Upper lobe of left lung (tissue), 6 donors: ENCODE measurements around the gene TLCD4. TPM values are rescaled to one million over a fixed set of nuclear protein-coding genes. Genes with fewer than 3 reads are reported as not detected.
A peak's percentile ranks its signal among the peaks of the same experiment; 100 is the strongest.

Experiments used
- ATAC-seq, 2 donors: fragments of 200-7000 bp; cut with Tn5 transposase; one replicate each; pipeline ENCODE4 v1.9.1; 2022; ENCODE audit warnings: mild to moderate bottlenecking in 2 of 2, moderate library complexity in 2 of 2; ENCODE audit not compliant: low FRiP score in 2 of 2
- DNase-seq, 2 donors: peaks; one replicate each; pipeline ENCODE4 v3.0.0-alpha.2; 2019 to 2020
- H3K27ac ChIP-seq, 4 donors: fragments of 200-600 bp; sonication (generic); one replicate each; pipeline ENCODE4 v1.5.1; 2016 to 2019
- H3K27me3 ChIP-seq, 4 donors: fragments of 200-600 bp; sonication (generic); one replicate each; pipeline ENCODE4 v1.5.1; 2017 to 2019
- H3K36me3 ChIP-seq, 4 donors: fragments of 200-600 bp; sonication (generic); one replicate each; pipeline ENCODE4 v1.5.1; 2016 to 2019
- H3K4me1 ChIP-seq, 4 donors: fragments of 200-600 bp; sonication (generic); one replicate each; pipeline ENCODE4 v1.5.1; 2018 to 2019
- H3K4me3 ChIP-seq, 4 donors: fragments of 200-600 bp; sonication (generic); one replicate each; pipeline ENCODE4 v1.5.1; 2017 to 2019; ENCODE audit warnings: mild to moderate bottlenecking in 2 of 4, moderate library complexity in 1 of 4
- H3K9me3 ChIP-seq, 4 donors: fragments of 200-600 bp; sonication (generic); one replicate each; pipeline ENCODE4 v1.5.1; 2018 to 2019
- CTCF ChIP-seq, 6 experiments: fragments of 450-650 bp in 4 of 6; fragments of 200-600 bp in 2 of 6; sonication (generic) in 2 of 6; IDR thresholded peaks; one replicate each; pipeline ENCODE4 v1.5.1; 2016 to 2019; ENCODE audit warnings: antibody characterized with exemption in 6 of 6
- EP300 ChIP-seq, 4 donors: sonication (generic); formaldehyde crosslinking; IDR thresholded peaks; one replicate each; pipeline ENCODE4 v1.5.1; 2017; ENCODE audit warnings: antibody characterized with exemption in 4 of 4, control low read depth in 2 of 4
- POLR2A ChIP-seq, 4 donors: fragments of 450-650 bp; IDR thresholded peaks; one replicate each; pipeline ENCODE4 v1.5.1; 2016 to 2017; ENCODE audit warnings: antibody characterized with exemption in 4 of 4, mild to moderate bottlenecking in 2 of 4
- POLR2AphosphoS5 ChIP-seq, 2 donors: sonication (generic); formaldehyde crosslinking; IDR thresholded peaks; one replicate each; pipeline ENCODE4 v1.5.1; 2017; ENCODE audit warnings: antibody characterized with exemption in 2 of 2
- WGBS, 2 donors: methylation state at CpG; one replicate each; pipeline ENCODE4 v1.1.5; 2017 to 2018; 5-methylcytosine and 5-hydroxymethylcytosine counted together
- total RNA-seq, 6 donors: library from RNA; depleted of rRNA in 4 of 6; stranded (reverse); fragments of >200 nt in 4 of 6; gene quantifications; one replicate each; pipeline versions ENCODE4 v1.1.0 to v1.2.1, GENCODE V29; 2016 to 2021
- donor health status: DM: no; HTN: no; CAD: no; lungs with moderate emphysema.
- donor health status: DM: no; HTN: yes; CAD: no; lungs with severe emphysema.

Gene TLCD4
- 10 to 100 TPM in 3 of 6 donors, 1 to 10 TPM in 3; 1.8 to 19.5 (median 8.2) TPM for total RNA-seq

GRCh38 chr1:95117207-95118066 is at the start of gene TLCD4:
TSS of gene TLCD4 (plus strand) at chr1:95117355. CDS start at chr1:95143902, 26,547 bp downstream.
- H3K4me1 ChIP-seq, result peaks cover 5 to 29% (median 12%) of the 10 kb centered on the region in 4 donors
- WGBS, 2 donors, result 0% methylated on average over 16 of the region's 108 CpGs; no CpG with 5 or more reads in 1 of the 2 donors
- no peaks in the 10 kb centered on the region for H3K27me3 ChIP-seq
- TF ChIP-seq POLR2AphosphoS5 (IDR thresholded peaks at IDR 0.05) (no peak), POLR2A (IDR thresholded peaks at IDR 0.05) (peak in 1 of 4 donors; percentile 59), CTCF (IDR thresholded peaks at IDR 0.05) (peak in 1 of 6 experiments; percentile 12), EP300 (IDR thresholded peaks at IDR 0.05) (no peak)
- H3K27ac ChIP-seq, result peak within 1 kb of the TSS; percentile 60 to 76 (median 68)
- H3K4me3 ChIP-seq, result peak within 1 kb of the TSS; percentile 56 to 88 (median 72)
- ATAC-seq, result peak; percentile 90 to 96
- DNase-seq, result peak; percentile 68 to 94
- H3K36me3 ChIP-seq, result no peaks in the 10 kb centered on the region
- H3K9me3 ChIP-seq, result no peaks in the 10 kb centered on the region

GRCh38 chr1:95067568-95067967 is 49.6 kb upstream of the TLCD4 start:
- Histone ChIP-seq H3K27ac (no peak overlapping the region), H3K36me3 (peaks cover 0 to 22% (median 0%) of the 10 kb centered on the region in 4 donors), H3K4me3 (no peak overlapping the region), H3K27me3 (no peaks in the 10 kb centered on the region), H3K9me3 (no peaks in the 10 kb centered on the region), H3K4me1 (peaks cover 0 to 9% (median 4%) of the 10 kb centered on the region in 4 donors)
- TF ChIP-seq POLR2A (IDR thresholded peaks at IDR 0.05) (no peak), POLR2AphosphoS5 (IDR thresholded peaks at IDR 0.05) (no peak)
- 74 to 75% methylated on average over 5 of the region's 5 CpGs for WGBS, 2 donors
- DNase-seq (no peak), ATAC-seq (no peak)

- TF ChIP-seq CTCF (IDR thresholded peaks at IDR 0.05) (no peak), EP300 (IDR thresholded peaks at IDR 0.05) (no peak), POLR2AphosphoS5 (IDR thresholded peaks at IDR 0.05) (no peak), POLR2A (IDR thresholded peaks at IDR 0.05) (no peak)
- H3K9me3 ChIP-seq, result no peaks in the 10 kb centered on the region
- H3K4me3 ChIP-seq, result no peak overlapping the region
- no peak for DNase-seq
- 90% methylated on average over 6 of the region's 6 CpGs for WGBS, 2 donors
- no peak overlapping the region for H3K27ac ChIP-seq
- peaks cover 0 to 12% (median 7%) of the 10 kb centered on the region in 4 donors for H3K4me1 ChIP-seq
- H3K27me3 ChIP-seq, result no peaks in the 10 kb centered on the region
- H3K36me3 ChIP-seq, result peaks cover 0 to 9% (median 0%) of the 10 kb centered on the region in 4 donors
- ATAC-seq, result no peak
These were observed 48.0 kb upstream of the TLCD4 start for GRCh38 chr1:95068956-95069709.

GRCh38 chr1:95069710-95070093 is 47.5 kb upstream of the TLCD4 start:
- Histone ChIP-seq H3K36me3 (peaks cover 0 to 3% (median 0%) of the 10 kb centered on the region in 4 donors), H3K27ac (no peak overlapping the region), H3K27me3 (no peaks in the 10 kb centered on the region), H3K9me3 (no peaks in the 10 kb centered on the region), H3K4me1 (peaks cover 0 to 12% (median 7%) of the 10 kb centered on the region in 4 donors), H3K4me3 (no peak overlapping the region)
- ATAC-seq (no peak), DNase-seq (no peak)
- WGBS, 2 donors, result 95 to 97% methylated on average over 5 of the region's 5 CpGs
- TF ChIP-seq POLR2A (IDR thresholded peaks at IDR 0.05), result no peak
- TF ChIP-seq CTCF (IDR thresholded peaks at IDR 0.05), result no peak
- TF ChIP-seq POLR2AphosphoS5 (IDR thresholded peaks at IDR 0.05), result no peak
- no peak for TF ChIP-seq EP300 (IDR thresholded peaks at IDR 0.05)

- Histone ChIP-seq H3K27ac (no peak overlapping the region), H3K4me1 (peaks cover 0 to 12% (median 7%) of the 10 kb centered on the region in 4 donors), H3K9me3 (no peaks in the 10 kb centered on the region), H3K27me3 (no peaks in the 10 kb centered on the region), H3K4me3 (peak overlapping the region in 2 of 4 donors; percentile 78 to 81), H3K36me3 (no peaks in the 10 kb centered on the region)
- ATAC-seq (no peak), DNase-seq (no peak)
- TF ChIP-seq POLR2A (IDR thresholded peaks at IDR 0.05), result no peak
- TF ChIP-seq POLR2AphosphoS5 (IDR thresholded peaks at IDR 0.05), result no peak
- no peak for TF ChIP-seq EP300 (IDR thresholded peaks at IDR 0.05)
- TF ChIP-seq CTCF (IDR thresholded peaks at IDR 0.05), result no peak
- 74 to 80% methylated on average over 2 of the region's 2 CpGs for WGBS, 2 donors
These were observed 45.6 kb upstream of the TLCD4 start for GRCh38 chr1:95071539-95071938.
